ENCODE data around the gene ALK. TPM values are rescaled to one million over a fixed set of nuclear protein-coding genes. Genes with fewer than 3 reads are reported as not detected.

The ALK gene
- total RNA-seq, 4 donors from 2014 or later, result 0.88 to 1.3 (median 1.3) TPM; not detected in 1

DNA sequence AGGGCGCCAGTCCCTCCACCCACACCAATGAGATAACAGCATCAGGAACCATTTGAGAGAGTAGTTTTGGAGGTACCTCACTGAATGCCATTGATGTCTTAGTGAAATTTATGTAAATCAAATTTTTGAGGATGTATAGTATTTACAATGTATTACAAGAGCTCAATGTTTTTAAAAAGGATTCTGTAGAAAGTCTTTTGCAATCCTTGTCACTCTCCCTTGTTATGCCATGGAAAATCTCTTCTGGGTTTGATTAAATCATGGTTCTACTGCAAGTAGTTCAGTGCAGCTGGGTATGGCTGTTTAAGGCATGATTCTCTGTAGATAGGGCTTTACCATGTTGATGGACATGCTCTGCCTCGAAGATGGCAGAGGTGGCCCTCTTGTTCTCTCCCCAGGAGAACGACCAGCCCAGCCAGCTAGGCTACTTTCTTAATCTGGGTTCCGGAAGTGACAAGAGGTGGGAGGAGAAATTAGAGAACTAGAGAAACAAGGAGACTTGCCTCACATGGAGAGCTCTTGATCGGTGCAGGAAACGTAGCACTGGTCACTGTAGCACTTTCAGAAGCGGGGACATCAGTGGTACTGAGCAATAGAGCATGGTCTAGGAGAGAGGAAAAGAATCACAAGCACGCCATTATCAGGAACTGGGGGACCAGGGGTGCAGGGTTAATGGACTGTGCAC lies 603.4 kb downstream of the ALK start:
- H3K9me3 ChIP-seq, result no peaks in the 10 kb centered on the region
- no peak overlapping the region for H3K4me3 ChIP-seq
- no peak overlapping the region for H3K27ac ChIP-seq
- no peaks in the 10 kb centered on the region for H3K36me3 ChIP-seq
- DNase-seq, result no peak
- H3K4me1 ChIP-seq, result peaks cover 0 to 4% (median 0%) of the 10 kb centered on the region in 4 donors
- TF ChIP-seq, protein P1, sequence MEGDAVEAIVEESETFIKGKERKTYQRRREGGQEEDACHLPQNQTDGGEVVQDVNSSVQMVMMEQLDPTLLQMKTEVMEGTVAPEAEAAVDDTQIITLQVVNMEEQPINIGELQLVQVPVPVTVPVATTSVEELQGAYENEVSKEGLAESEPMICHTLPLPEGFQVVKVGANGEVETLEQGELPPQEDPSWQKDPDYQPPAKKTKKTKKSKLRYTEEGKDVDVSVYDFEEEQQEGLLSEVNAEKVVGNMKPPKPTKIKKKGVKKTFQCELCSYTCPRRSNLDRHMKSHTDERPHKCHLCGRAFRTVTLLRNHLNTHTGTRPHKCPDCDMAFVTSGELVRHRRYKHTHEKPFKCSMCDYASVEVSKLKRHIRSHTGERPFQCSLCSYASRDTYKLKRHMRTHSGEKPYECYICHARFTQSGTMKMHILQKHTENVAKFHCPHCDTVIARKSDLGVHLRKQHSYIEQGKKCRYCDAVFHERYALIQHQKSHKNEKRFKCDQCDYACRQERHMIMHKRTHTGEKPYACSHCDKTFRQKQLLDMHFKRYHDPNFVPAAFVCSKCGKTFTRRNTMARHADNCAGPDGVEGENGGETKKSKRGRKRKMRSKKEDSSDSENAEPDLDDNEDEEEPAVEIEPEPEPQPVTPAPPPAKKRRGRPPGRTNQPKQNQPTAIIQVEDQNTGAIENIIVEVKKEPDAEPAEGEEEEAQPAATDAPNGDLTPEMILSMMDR (IDR thresholded peaks at IDR 0.05), result no peak
- no peak for TF ChIP-seq POLR2A (IDR thresholded peaks at IDR 0.05)
- no peaks in the 10 kb centered on the region for H3K27me3 ChIP-seq

DNA sequence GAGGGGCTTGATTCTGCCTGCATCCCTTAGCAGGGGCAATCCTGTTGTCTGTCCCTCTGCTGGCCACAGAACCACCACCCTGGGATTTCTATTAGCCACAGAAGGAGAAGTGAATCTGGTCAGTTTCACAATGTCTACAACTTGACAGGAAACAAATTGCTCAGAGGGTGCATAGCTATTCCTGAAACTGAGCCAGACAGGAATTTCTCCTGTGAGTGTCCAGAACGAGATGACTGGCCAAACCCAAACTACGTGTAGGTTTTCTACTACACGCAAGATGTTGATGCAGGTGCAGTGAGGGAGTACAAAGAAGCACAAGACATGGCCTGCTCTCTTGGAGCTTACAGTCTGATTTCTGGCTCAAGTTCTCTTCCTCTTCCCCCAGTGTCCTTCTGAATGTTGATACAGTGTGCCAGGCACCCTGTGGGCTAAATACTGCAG lies 604.3 kb downstream of the ALK start:
- TF ChIP-seq POLR2A (IDR thresholded peaks at IDR 0.05), result no peak
- TF ChIP-seq, protein P1 (IDR thresholded peaks at IDR 0.05), result no peak
- no peak for DNase-seq
- no peak overlapping the region for H3K27ac ChIP-seq

DNA sequence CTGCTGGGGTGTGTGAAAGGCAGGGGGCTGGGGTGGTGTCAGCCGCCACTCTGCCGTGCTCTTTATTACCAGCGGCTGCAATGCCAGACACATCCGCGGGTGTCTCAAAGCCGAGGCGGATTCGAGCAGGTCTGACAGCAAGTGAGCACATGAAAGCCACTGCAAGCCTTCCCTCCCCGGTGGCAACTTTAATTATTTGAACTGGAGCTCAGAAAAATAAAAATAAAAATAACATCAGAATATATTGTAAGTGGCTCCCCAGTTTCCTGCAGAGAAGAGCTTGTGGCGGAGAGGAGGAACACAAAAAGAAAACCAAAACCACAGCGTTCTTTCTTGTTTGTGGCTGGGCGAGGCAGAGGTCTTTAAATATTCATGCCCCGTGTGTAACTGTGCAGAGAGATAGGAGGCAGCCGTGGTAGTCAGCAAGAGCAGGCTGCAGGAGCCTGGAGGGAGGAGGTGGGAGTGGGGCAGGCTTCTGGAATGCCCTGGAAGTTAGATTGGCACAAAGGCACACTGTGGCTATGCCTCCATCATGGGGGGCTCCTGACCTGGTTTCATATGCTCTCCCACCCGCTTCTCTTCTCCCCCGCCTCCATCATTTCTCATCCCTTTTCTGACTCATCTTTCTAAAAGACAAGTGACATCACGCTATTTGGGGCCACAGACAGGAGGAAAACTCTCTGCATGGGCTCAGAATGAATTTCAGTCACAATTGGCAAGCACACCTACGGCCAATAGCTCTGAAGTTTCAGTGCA lies 606.4 kb downstream of the ALK start:
- TF ChIP-seq POLR2A (IDR thresholded peaks at IDR 0.05), result no peak
- TF ChIP-seq, protein P1 (IDR thresholded peaks at IDR 0.05), result peak in 1 of 6 experiments; percentile 21
- peak in 2 of 3 donors; percentile 45 to 65 for DNase-seq
- Histone ChIP-seq H3K4me1 (peaks cover 0 to 4% (median 0%) of the 10 kb centered on the region in 4 donors), H3K9me3 (no peaks in the 10 kb centered on the region), H3K27me3 (no peaks in the 10 kb centered on the region), H3K27ac (peak overlapping the region in 1 of 4 donors; percentile 19), H3K36me3 (no peaks in the 10 kb centered on the region), H3K4me3 (peak overlapping the region in 3 of 4 donors; percentile 8 to 27 (median 15))

More for the DNA sequence above, 604.3 kb downstream of the ALK start:
- no peaks in the 10 kb centered on the region for H3K27me3 ChIP-seq
- no peak overlapping the region for H3K4me3 ChIP-seq
- no peaks in the 10 kb centered on the region for H3K36me3 ChIP-seq
- peaks cover 0 to 4% (median 0%) of the 10 kb centered on the region in 4 donors for H3K4me1 ChIP-seq
- H3K9me3 ChIP-seq, result no peaks in the 10 kb centered on the region

DNA sequence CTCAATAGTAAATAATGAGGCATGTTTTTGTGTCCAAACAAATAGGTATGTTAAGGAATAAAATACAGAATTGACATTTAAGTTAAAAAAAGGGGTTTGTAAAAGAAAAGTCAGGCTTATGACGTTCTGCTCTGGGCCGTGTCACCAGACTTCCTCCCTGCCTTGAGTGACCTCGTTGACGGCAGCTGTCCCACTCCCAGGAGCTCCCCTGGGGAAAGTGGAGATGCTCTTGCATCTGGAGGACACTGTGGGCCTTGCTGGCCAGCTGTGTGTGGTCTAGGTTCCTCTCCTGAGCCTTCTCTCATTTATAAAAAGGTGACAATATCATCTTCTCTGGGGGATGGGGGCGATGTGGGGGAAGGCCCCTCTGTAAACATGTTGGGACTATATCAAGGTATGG lies 609.9 kb downstream of the ALK start:
- no peaks in the 10 kb centered on the region for H3K9me3 ChIP-seq
- no peaks in the 10 kb centered on the region for H3K36me3 ChIP-seq
- DNase-seq, result no peak
- TF ChIP-seq POLR2A (IDR thresholded peaks at IDR 0.05), result no peak
- TF ChIP-seq, protein P1 (IDR thresholded peaks at IDR 0.05), result no peak
- H3K27ac ChIP-seq, result no peak overlapping the region
- no peak overlapping the region for H3K4me3 ChIP-seq
- peaks cover 0 to 4% (median 0%) of the 10 kb centered on the region in 4 donors for H3K4me1 ChIP-seq
- no peaks in the 10 kb centered on the region for H3K27me3 ChIP-seq

DNA sequence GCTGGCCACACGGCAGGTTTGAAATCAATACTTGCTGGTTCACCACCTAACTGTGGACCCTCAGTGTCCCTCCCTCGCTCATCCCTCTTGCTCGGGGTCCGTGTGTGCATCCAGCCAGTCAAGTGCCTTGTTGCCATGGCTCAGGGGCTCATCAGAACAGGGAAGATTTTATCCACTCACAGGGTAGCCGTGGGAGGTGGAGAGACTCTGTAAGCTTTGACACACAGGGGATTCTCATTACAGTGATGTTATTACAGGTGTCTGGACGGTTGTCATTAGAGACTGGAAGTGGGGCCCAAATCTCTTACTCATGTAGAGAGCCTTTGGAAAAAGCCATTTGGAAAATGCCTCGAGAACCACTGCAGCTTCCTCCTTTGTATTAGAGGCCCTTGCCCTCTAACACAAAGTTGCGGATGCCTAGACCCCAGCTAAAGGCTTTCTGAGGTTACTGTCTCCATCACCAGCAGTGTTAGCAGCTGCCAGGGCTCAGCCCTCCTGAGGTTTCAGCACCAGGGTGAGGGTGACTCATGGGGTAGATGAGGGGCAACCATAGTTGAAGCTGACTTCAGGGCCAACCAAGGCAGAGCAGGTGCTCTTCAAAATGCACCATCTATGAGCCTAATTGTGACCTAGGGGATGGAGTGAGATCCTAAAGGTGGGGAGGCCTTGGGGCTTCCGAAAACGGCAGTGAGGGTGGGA lies 610.6 kb downstream of the ALK start:
- TF ChIP-seq POLR2A (IDR thresholded peaks at IDR 0.05), result no peak
- TF ChIP-seq, protein P1 (IDR thresholded peaks at IDR 0.05), result no peak
- no peak overlapping the region for H3K4me3 ChIP-seq
- no peaks in the 10 kb centered on the region for H3K9me3 ChIP-seq
- H3K27ac ChIP-seq, result no peak overlapping the region
- no peaks in the 10 kb centered on the region for H3K27me3 ChIP-seq
- no peak for DNase-seq
- peaks cover 0 to 4% (median 0%) of the 10 kb centered on the region in 4 donors for H3K4me1 ChIP-seq
- H3K36me3 ChIP-seq, result no peaks in the 10 kb centered on the region

All from Peyer's patch (tissue), 4 donors.